Neural progenitor cell (in vitro differentiated cells): ENCODE results near the gene IMPG2. TPM values are rescaled to one million over a fixed set of nuclear protein-coding genes. Genes with fewer than 3 reads are reported as not detected.

Experiments
- DNase-seq: peaks from one replicate; pipeline ENCODE4 v3.0.0-alpha.2; 2016; ENCODE audit warnings: low spot score
- H2AFZ ChIP-seq: fragments of 200-600 bp; sonication (generic); replicated peaks from 2 replicates; pipeline ENCODE4 v1.6.1; 2016; ENCODE audit warnings: antibody characterized with exemption
- H3F3A ChIP-seq: fragments of 200-600 bp; sonication (generic); 2 replicates; pipeline ENCODE4 v1.6.1; 2016; ENCODE audit warnings: antibody characterized with exemption, low read depth
- H3K27ac ChIP-seq: fragments of 200-600 bp; sonication (generic); 2 replicates; pipeline ENCODE4 v1.5.1; 2016; ENCODE audit warnings: mild to moderate bottlenecking
- H3K27me3 ChIP-seq: fragments of 200-600 bp; sonication (generic); 2 replicates; pipeline ENCODE4 v1.6.1; 2016; ENCODE audit warnings: mild to moderate bottlenecking, moderate library complexity
- H3K36me3 ChIP-seq: fragments of 200-600 bp; sonication (generic); 2 replicates; pipeline ENCODE4 v1.5.1; 2016
- H3K4me1 ChIP-seq: fragments of 200-600 bp; sonication (generic); 2 replicates; pipeline ENCODE4 v1.6.1; 2016; ENCODE audit warnings: mixed run types
- H3K4me2 ChIP-seq: fragments of 200-600 bp; sonication (generic); 2 replicates; pipeline ENCODE4 v1.6.1; 2016
- H3K4me3 ChIP-seq: fragments of 200-600 bp; sonication (generic); 2 replicates; pipeline ENCODE4 v1.5.1; 2016
- H3K79me2 ChIP-seq: fragments of 200-600 bp; sonication (generic); 2 replicates; pipeline ENCODE4 v1.6.1; 2016; ENCODE audit warnings: low read depth
- H3K9ac ChIP-seq: fragments of 200-600 bp; sonication (generic); 2 replicates; pipeline ENCODE4 v1.6.1; 2016
- H3K9me3 ChIP-seq: fragments of 200-600 bp; sonication (generic); 2 replicates; pipeline ENCODE4 v1.5.1; 2016; ENCODE audit warnings: low read depth
- H4K20me1 ChIP-seq: fragments of 200-600 bp; sonication (generic); 2 replicates; pipeline ENCODE4 v1.6.1; 2016; ENCODE audit warnings: low read depth
- H3K27ac Mint-ChIP-seq: 3 replicates; pipeline ENCODE4 v1.8.0; 2021; ENCODE audit warnings: mixed read lengths
- H3K27me3 Mint-ChIP-seq: 2 replicates; pipeline ENCODE4 v1.8.0; 2022; ENCODE audit warnings: low read depth, mild to moderate bottlenecking, inconsistent platforms, moderate library complexity, mixed read lengths; ENCODE audit not compliant: insufficient read depth
- H3K36me3 Mint-ChIP-seq: 3 replicates; pipeline ENCODE4 v1.8.0; 2021; ENCODE audit warnings: mixed read lengths
- H3K4me1 Mint-ChIP-seq: 3 replicates; pipeline ENCODE4 v1.8.0; 2021; ENCODE audit warnings: mixed read lengths
- H3K4me3 Mint-ChIP-seq: 3 replicates; pipeline ENCODE4 v1.8.0; 2021; ENCODE audit warnings: mild to moderate bottlenecking, moderate library complexity, mixed read lengths
- H3K9me3 Mint-ChIP-seq: 3 replicates; pipeline ENCODE4 v1.8.0; 2020; ENCODE audit warnings: mixed read lengths
- CTCF ChIP-seq: fragments of 200-600 bp; sonication (generic); IDR thresholded peaks from 2 replicates; pipeline ENCODE4 v1.5.1; 2017; ENCODE audit warnings: antibody characterized with exemption, mild to moderate bottlenecking
- EZH2 ChIP-seq: fragments of 200-600 bp; sonication (generic); IDR thresholded peaks from 2 replicates; pipeline ENCODE4 v1.6.1; 2017; ENCODE audit warnings: antibody characterized with exemption, mild to moderate bottlenecking, moderate library complexity
- EZH2phosphoT487 ChIP-seq: fragments of 200-600 bp; sonication (generic); IDR thresholded peaks from 2 replicates; pipeline ENCODE4 v1.6.1; 2017; ENCODE audit warnings: antibody characterized with exemption
- total RNA-seq: library from RNA; depleted of rRNA; stranded (reverse); fragments of >200 nt; gene quantifications from 2 replicates; pipeline ENCODE4 v1.2.3, GENCODE V29; 2015; ENCODE audit warnings: low replicate concordance

The IMPG2 gene
- total RNA-seq, 1 donor from 2014 or later, result 0.15 TPM

- Histone ChIP-seq H3K27ac (no peak overlapping the region), H3K4me3 (no peak overlapping the region), H3K79me2 (no peaks in the 10 kb centered on the region), H3K36me3 (no peaks in the 10 kb centered on the region), H3K27me3 (no peaks in the 10 kb centered on the region), H3K4me1 (no peaks in the 10 kb centered on the region), H2AFZ (peak overlapping the region; percentile 28), H3K9me3 (no peaks in the 10 kb centered on the region), H3F3A (no peaks in the 10 kb centered on the region), H4K20me1 (no peaks in the 10 kb centered on the region), H3K4me2 (no peak overlapping the region), H3K9ac (no peak overlapping the region)
- no peak overlapping the region for H3K27ac Mint-ChIP-seq
- H3K4me1 Mint-ChIP-seq, result no peaks in the 10 kb centered on the region
- DNase-seq, result peak; percentile 16
- no peaks in the 10 kb centered on the region for H3K27me3 Mint-ChIP-seq
- TF ChIP-seq EZH2phosphoT487 (no peak), CTCF (no peak), EZH2 (no peak)
- no peaks in the 10 kb centered on the region for H3K36me3 Mint-ChIP-seq
- no peaks in the 10 kb centered on the region for H3K9me3 Mint-ChIP-seq
- no peak overlapping the region for H3K4me3 Mint-ChIP-seq
Measured at GRCh38 chr3:101204246-101204645, 116.1 kb downstream of the IMPG2 start.

- no peak for DNase-seq
- Histone ChIP-seq H3K9me3 (no peaks in the 10 kb centered on the region), H3K27ac (no peak overlapping the region), H3K27me3 (no peaks in the 10 kb centered on the region), H3K4me3 (no peak overlapping the region), H3K4me2 (no peak overlapping the region), H2AFZ (no peak overlapping the region), H3K9ac (no peak overlapping the region), H3K4me1 (no peaks in the 10 kb centered on the region), H4K20me1 (no peaks in the 10 kb centered on the region), H3K79me2 (no peaks in the 10 kb centered on the region), H3F3A (no peaks in the 10 kb centered on the region), H3K36me3 (no peaks in the 10 kb centered on the region)
- H3K36me3 Mint-ChIP-seq, result no peaks in the 10 kb centered on the region
- no peaks in the 10 kb centered on the region for H3K9me3 Mint-ChIP-seq
- H3K4me1 Mint-ChIP-seq, result no peaks in the 10 kb centered on the region
- TF ChIP-seq EZH2 (no peak), EZH2phosphoT487 (no peak), CTCF (no peak)
- no peaks in the 10 kb centered on the region for H3K27me3 Mint-ChIP-seq
- no peak overlapping the region for H3K27ac Mint-ChIP-seq
- no peak overlapping the region for H3K4me3 Mint-ChIP-seq
Measured at GRCh38 chr3:101203411-101203810, 117.0 kb downstream of the IMPG2 start.

GRCh38 chr3:101202640-101203039 lies 117.7 kb downstream of the IMPG2 start:
- Mint-ChIP-seq H3K27ac (no peak overlapping the region), H3K27me3 (no peaks in the 10 kb centered on the region), H3K4me1 (no peaks in the 10 kb centered on the region), H3K36me3 (no peaks in the 10 kb centered on the region), H3K4me3 (no peak overlapping the region), H3K9me3 (no peaks in the 10 kb centered on the region)
- Histone ChIP-seq H3K9ac (no peak overlapping the region), H3K79me2 (no peaks in the 10 kb centered on the region), H3K4me1 (no peaks in the 10 kb centered on the region), H3K4me3 (no peak overlapping the region), H3K9me3 (no peaks in the 10 kb centered on the region), H4K20me1 (no peaks in the 10 kb centered on the region), H3K27me3 (no peaks in the 10 kb centered on the region), H3K36me3 (no peaks in the 10 kb centered on the region), H3K4me2 (no peak overlapping the region), H2AFZ (no peak overlapping the region), H3F3A (no peaks in the 10 kb centered on the region), H3K27ac (no peak overlapping the region)
- no peak for TF ChIP-seq EZH2
- TF ChIP-seq CTCF, result no peak
- TF ChIP-seq EZH2phosphoT487, result no peak
- DNase-seq, result no peak

GRCh38 chr3:101200461-101200860 lies 119.9 kb downstream of the IMPG2 start:
- Histone ChIP-seq H3K4me2 (no peak overlapping the region), H3K9me3 (no peaks in the 10 kb centered on the region), H4K20me1 (no peaks in the 10 kb centered on the region), H3K27ac (no peak overlapping the region), H3K27me3 (no peaks in the 10 kb centered on the region), H3K4me1 (no peaks in the 10 kb centered on the region), H3F3A (no peaks in the 10 kb centered on the region), H2AFZ (no peak overlapping the region), H3K9ac (no peak overlapping the region), H3K4me3 (no peak overlapping the region), H3K79me2 (no peaks in the 10 kb centered on the region), H3K36me3 (no peaks in the 10 kb centered on the region)
- H3K36me3 Mint-ChIP-seq, result no peaks in the 10 kb centered on the region
- no peak overlapping the region for H3K4me3 Mint-ChIP-seq
- no peaks in the 10 kb centered on the region for H3K9me3 Mint-ChIP-seq
- H3K4me1 Mint-ChIP-seq, result no peaks in the 10 kb centered on the region
- H3K27ac Mint-ChIP-seq, result no peak overlapping the region
- H3K27me3 Mint-ChIP-seq, result no peaks in the 10 kb centered on the region
- DNase-seq, result no peak
- TF ChIP-seq EZH2phosphoT487, result no peak
